Activated B cell treated with CpG ODN at 0.5 μM for 24 hours (primary cell): ENCODE data around the gene PHACTR3. TPM values are rescaled to one million over a fixed set of nuclear protein-coding genes. Genes with fewer than 3 reads are reported as not detected.

ENCODE experiments used
- ATAC-seq: fragments of 200-7000 bp; cut with Tn5 transposase; one replicate; pipeline ENCODE4 v1.10.0; 2021; ENCODE audit warnings: low read depth, mild to moderate bottlenecking, moderate library complexity
- CTCF ChIA-PET: fragments of 350-600 bp; sonication (Branson Sonifier 250); formaldehyde crosslinking; loops from one replicate; lab custom pipeline; 2021; ENCODE audit warnings: antibody characterized with exemption; lab: Charles Lee
- POLR2A ChIA-PET: fragments of 350-600 bp; sonication (Branson Sonifier 250); formaldehyde crosslinking; loops from one replicate; lab custom pipeline; 2021; ENCODE audit warnings: antibody characterized with exemption; lab: Charles Lee
- DNase-seq: peaks from one replicate; pipeline ENCODE4 v3.0.0; 2022
- H3K27ac Mint-ChIP-seq: one replicate; pipeline ENCODE4 v1.8.0; 2020; ENCODE audit warnings: mixed read lengths
- H3K27me3 Mint-ChIP-seq: one replicate; pipeline ENCODE4 v1.8.0; 2021; ENCODE audit warnings: mixed read lengths
- H3K36me3 Mint-ChIP-seq: one replicate; pipeline ENCODE4 v1.8.0; 2021; ENCODE audit warnings: low read depth, mixed read lengths
- H3K4me1 Mint-ChIP-seq: one replicate; pipeline ENCODE4 v1.8.0; 2021; ENCODE audit warnings: mixed read lengths
- H3K4me3 Mint-ChIP-seq: one replicate; pipeline ENCODE4 v1.8.0; 2020; ENCODE audit warnings: mild to moderate bottlenecking, mixed read lengths
- H3K9me3 Mint-ChIP-seq: one replicate; pipeline ENCODE4 v1.8.0; 2020; ENCODE audit warnings: mixed read lengths
- intact Hi-C: fragments of 100-400 bp; cut with micrococcal nuclease; formaldehyde crosslinking; loops from one replicate; pipeline ENCODE4 v1.15.1; 2024
- total RNA-seq: library from RNA; stranded (reverse); gene quantifications from 2 replicates; pipeline ENCODE4 v1.2.3, GENCODE V29; 2022
- TF ChIP-seq, protein P1 (sequence below): fragments of 200-600 bp; IDR thresholded peaks from one replicate; pipeline ENCODE4 v1.8.0; 2022; ENCODE audit warnings: antibody characterized with exemption, mild to moderate bottlenecking

The PHACTR3 gene
- total RNA-seq, 1 donor from 2014 or later: not detected

GRCh38 chr20:59813948-59814839 lies 209.9 kb downstream of the PHACTR3 start:
- H3K4me1 Mint-ChIP-seq: no peaks in the 10 kb centered on the region
- TF ChIP-seq, protein P1, sequence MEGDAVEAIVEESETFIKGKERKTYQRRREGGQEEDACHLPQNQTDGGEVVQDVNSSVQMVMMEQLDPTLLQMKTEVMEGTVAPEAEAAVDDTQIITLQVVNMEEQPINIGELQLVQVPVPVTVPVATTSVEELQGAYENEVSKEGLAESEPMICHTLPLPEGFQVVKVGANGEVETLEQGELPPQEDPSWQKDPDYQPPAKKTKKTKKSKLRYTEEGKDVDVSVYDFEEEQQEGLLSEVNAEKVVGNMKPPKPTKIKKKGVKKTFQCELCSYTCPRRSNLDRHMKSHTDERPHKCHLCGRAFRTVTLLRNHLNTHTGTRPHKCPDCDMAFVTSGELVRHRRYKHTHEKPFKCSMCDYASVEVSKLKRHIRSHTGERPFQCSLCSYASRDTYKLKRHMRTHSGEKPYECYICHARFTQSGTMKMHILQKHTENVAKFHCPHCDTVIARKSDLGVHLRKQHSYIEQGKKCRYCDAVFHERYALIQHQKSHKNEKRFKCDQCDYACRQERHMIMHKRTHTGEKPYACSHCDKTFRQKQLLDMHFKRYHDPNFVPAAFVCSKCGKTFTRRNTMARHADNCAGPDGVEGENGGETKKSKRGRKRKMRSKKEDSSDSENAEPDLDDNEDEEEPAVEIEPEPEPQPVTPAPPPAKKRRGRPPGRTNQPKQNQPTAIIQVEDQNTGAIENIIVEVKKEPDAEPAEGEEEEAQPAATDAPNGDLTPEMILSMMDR: no peak
- H3K36me3 Mint-ChIP-seq: no peaks in the 10 kb centered on the region
- DNase-seq (no peak), ATAC-seq (no peak)
- ChIA-PET POLR2A (no interaction called here), CTCF (no interaction called here)
- no peak overlapping the region for H3K27ac Mint-ChIP-seq
- H3K27me3 Mint-ChIP-seq: no peaks in the 10 kb centered on the region
- H3K9me3 Mint-ChIP-seq: no peaks in the 10 kb centered on the region
- no peak overlapping the region for H3K4me3 Mint-ChIP-seq
- intact Hi-C loops: no loop called here

- no peaks in the 10 kb centered on the region for H3K36me3 Mint-ChIP-seq
- intact Hi-C loops: no loop called here
- H3K4me1 Mint-ChIP-seq: no peaks in the 10 kb centered on the region
- no peak for DNase-seq
- ChIA-PET POLR2A (no interaction called here), CTCF (no interaction called here)
- H3K4me3 Mint-ChIP-seq: no peak overlapping the region
- H3K27ac Mint-ChIP-seq: no peak overlapping the region
- no peak for ATAC-seq
- H3K27me3 Mint-ChIP-seq: no peaks in the 10 kb centered on the region
- no peaks in the 10 kb centered on the region for H3K9me3 Mint-ChIP-seq
- TF ChIP-seq, protein P1: no peak
These were observed 210.6 kb downstream of the PHACTR3 start for GRCh38 chr20:59814840-59815340.

GRCh38 chr20:59816146-59816738 lies 211.9 kb downstream of the PHACTR3 start:
- ChIA-PET CTCF (no interaction called here), POLR2A (no interaction called here)
- no peak for DNase-seq
- Mint-ChIP-seq H3K4me1 (no peaks in the 10 kb centered on the region), H3K9me3 (no peaks in the 10 kb centered on the region), H3K36me3 (no peaks in the 10 kb centered on the region), H3K27me3 (no peaks in the 10 kb centered on the region), H3K27ac (no peak overlapping the region), H3K4me3 (no peak overlapping the region)
- intact Hi-C loops: no loop called here
- TF ChIP-seq, protein P1: no peak
- ATAC-seq: no peak

- no peak for DNase-seq
- H3K4me3 Mint-ChIP-seq: no peak overlapping the region
- CTCF ChIA-PET: no interaction called here
- no peak overlapping the region for H3K27ac Mint-ChIP-seq
- ATAC-seq: no peak
- no peaks in the 10 kb centered on the region for H3K36me3 Mint-ChIP-seq
- H3K9me3 Mint-ChIP-seq: no peaks in the 10 kb centered on the region
- H3K27me3 Mint-ChIP-seq: no peaks in the 10 kb centered on the region
- POLR2A ChIA-PET: no interaction called here
- TF ChIP-seq, protein P1: no peak
- intact Hi-C loops: no loop called here
- H3K4me1 Mint-ChIP-seq: no peaks in the 10 kb centered on the region
These were observed 213.1 kb downstream of the PHACTR3 start for GRCh38 chr20:59817406-59817805.
